GM19372 (cell line): ENCODE measurements around the gene MYCBPAP.

Experiments
- ATAC-seq: cut with Tn5 transposase; IDR thresholded peaks from one replicate; pipeline ENCODE4 v1.9.1; 2021; ENCODE audit warnings: mild to moderate bottlenecking, low read depth, moderate library complexity; ENCODE audit not compliant: unreplicated experiment

The MYCBPAP gene

DNA sequence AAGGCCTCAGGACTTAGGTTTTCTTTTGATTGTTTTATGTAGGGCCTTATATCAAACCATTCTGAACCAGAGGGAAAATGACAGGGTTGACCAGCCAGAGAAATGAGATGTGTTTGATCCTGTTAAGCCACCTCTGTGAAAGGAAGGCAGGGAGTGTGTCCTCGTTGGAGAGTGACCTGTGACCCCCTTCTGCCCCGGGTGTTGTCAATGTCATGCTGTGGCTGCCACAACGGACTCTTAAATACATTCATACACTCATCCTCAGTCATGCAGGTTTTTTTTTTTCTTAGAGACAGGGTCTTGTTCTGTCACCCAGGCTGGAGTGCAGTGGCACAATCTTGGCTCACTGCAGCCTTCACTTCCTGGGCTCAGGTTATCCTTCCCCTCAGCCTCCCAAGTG, 6.1 kb downstream of the MYCBPAP start:
- no peak for ATAC-seq

DNA sequence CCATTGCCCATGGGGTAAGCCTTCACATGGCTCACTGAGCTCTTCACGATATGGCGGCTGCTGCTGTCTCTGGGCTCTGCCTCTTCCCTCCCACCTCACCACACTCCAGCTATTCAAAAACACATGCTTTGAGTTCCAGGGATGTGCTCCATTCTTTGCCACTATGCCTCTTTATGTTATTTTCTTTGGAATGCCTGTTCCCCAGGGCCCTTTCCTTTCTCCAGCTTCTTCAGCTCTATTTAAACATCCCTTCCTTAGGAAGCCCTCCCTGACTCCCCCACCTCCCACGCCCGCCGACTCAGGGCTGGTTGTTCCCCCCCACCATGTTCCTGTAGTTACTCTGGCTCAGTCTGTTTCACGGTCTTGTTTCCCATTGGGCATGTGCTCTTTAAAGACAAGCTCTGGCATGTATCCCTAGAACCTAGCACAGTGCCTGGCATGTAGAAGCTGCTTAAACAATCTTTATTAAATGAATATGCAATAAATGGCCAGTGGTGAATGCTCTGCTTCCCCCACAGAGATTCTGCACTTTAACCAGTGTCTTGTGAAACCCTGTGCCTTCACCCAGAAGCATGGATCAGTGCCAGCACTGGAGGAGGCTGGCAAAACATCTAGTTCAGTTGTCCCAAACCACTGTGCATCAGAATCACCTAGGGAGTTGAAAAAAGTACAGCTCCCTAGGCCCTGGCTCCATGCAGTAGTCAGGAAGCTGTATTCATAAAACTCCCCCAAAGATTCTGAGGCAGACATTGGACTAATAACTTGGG, 6.9 kb downstream of the MYCBPAP start:
- no peak for ATAC-seq

DNA sequence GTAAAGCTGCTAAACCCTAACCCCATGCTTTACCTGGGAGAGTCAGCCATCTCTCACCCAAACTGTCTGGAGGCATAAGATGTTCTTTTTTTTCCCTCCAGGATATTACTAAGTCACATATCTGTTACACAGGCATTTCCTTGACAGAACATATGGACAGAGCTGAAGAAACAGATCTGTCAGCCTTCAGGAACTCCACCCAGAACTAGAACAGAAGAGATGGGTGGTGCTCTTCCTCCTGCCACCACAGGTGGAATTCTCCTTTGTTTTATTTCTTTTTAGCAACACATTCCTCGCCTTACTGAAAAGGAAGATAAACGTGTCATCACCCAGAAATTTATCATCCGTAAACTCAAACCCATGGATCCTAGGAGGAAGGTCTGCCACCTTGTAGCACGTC, 8.8 kb downstream of the MYCBPAP start:
- no peak for ATAC-seq

DNA sequence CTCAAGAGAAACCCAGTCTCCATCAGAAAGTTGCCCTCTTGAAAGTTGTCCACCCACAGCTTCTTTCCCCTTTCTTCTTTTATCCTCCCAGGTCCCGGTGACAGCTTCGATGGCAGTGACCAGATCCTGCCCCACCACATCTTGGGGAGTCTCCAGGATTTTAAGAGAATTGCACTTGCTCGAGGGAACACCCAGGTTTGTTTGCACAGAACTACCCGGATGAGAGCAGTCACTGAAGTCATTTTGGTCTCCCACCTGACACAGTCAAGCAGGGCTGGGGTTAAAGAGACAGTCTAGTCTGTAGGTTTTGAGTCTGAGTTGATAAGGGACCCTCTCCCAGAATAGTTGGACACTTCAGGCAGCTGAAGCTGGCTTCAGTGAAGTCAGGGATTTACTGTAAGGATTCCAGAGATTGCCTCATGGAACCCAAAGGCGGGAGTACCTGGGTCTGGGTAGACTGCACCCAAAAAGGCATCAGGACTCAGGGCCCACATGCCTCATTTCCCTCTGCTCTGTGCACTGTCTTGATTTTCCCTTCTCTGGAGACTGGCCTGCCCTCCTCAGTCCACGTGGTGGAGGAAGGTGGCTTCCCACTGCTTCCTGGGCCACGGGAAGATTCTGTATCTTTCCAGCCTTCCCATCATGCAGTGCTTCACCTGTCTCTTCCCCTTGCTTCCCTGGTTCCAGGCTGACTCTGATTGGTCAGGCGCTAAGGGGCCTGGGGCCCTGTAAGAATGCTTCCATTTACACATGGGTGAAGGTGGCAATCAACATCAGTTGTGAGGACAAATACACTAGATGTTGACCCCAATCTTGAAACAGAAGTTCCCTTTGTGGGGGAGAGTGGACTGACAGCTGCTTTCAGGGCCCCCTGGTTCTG, 9.5 kb downstream of the MYCBPAP start:
- ATAC-seq: no peak

DNA sequence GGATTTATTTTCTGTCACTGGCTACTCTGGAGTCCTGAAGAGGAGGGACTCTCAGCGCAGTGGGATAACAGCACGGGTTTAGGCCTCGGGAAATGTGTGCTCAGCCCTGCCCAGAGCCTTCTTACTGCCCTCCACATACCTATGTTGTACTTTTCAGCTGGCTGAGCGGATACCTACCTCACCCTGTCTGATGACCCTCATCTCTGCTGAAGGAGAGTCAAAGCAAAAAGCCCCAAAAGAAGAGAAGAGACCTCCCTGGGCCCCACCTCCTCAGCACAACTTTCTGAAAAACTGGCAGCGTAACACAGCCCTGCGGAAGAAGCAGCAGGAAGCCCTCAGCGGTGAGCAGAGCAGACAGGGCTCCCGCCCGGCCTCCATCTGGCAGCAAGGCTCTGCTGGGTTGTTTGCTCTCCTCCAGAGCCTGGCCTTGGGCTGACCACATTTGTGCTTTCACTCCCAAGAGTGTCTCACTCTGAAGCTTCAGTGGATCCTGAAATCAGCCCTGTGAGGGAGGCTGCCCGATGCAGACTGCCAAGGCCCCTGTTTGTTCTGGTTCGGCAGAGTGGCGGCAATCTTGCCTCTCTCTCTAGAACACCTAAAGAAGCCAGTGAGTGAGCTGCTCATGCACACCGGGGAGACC, 10.3 kb downstream of the MYCBPAP start:
- no peak for ATAC-seq

DNA sequence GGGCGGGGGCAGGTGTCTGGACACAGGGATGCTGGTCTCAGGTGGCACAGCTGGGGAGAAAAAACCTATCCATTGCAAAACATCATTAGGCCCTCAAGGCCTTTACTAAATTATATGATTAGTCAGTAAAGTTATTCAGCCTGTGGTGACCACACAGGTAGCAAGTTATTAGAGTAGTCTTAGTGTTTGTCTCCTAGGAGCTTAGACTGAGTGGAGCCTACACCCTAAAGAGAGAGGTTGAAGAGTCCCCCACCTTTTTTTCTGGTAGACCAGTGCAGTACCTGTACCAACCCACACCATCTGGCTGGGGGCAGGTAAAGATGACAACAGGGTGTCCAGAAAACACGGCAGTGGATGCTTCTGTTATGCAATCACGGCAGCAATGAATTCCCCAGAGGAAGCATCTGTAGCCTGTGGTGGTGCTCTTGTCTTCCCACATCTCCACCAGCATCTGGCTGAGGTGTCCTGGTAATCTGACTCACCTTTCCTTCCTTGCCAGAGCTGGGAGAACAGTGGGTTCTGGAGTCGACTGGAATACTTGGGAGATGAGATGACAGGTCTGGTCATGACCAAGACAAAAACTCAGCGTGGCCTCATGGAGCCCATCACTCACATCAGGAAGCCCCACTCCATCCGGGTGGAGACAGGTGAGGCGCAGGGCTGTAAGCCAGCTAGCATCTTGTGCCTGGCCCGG, 11.0 kb downstream of the MYCBPAP start:
- no peak for ATAC-seq

DNA sequence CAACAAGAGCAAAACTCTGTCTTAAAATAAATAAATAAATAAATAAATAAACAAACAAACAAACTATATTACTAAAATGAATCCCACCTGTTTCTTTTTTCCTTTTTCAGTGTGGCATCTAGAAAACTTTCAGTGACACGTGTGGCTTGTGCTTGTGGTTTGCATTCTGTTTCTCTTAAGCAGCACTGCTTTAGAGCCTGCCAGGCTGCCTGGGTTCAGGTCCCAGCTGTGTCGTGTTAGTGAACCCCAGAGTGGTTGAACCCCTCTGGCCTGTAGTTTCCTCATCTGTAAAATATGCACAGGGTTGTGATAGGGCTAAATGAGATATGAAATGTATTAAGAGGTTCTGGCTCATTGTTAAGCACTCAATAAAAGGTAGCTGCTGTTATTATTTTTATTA, 12.2 kb downstream of the MYCBPAP start:
- ATAC-seq: no peak

DNA sequence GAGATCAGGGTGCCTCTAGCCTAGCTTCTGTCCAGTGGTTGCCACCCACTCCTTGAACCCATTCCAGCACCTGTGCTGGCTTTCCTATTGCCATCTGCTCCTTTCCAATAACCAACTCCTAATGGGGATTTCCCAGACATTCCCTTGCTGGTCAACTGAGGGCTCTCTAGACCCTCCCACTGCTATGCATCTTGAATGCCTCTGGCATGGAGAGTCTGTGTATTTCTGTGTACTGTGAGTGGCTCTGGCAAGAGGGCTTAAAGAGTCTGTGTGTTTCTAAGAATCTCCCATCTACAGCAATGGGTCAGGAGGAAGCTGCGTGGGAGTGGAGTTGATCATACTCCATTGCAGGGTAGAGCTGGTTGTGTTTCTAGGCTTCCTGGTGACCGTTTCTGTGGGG, 13.3 kb downstream of the MYCBPAP start:
- no peak for ATAC-seq

DNA sequence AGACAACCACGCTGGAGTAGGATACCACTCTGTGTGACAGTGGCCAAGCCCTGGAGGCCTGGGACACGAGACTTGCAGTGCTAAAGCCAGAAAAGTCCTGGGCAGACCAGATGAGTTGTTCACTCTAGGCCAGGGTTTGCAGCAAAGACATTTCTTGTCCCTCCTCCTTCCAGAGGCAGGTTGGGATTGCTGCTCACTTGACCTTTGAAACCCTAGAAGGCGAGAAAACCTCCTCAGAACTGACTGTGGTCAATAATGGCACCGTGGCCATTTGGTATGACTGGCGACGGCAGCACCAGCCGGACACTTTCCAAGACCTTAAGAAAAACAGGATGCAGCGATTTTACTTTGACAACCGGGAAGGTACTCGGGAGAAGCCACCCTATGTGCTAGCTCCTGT, 14.5 kb downstream of the MYCBPAP start:
- no peak for ATAC-seq

DNA sequence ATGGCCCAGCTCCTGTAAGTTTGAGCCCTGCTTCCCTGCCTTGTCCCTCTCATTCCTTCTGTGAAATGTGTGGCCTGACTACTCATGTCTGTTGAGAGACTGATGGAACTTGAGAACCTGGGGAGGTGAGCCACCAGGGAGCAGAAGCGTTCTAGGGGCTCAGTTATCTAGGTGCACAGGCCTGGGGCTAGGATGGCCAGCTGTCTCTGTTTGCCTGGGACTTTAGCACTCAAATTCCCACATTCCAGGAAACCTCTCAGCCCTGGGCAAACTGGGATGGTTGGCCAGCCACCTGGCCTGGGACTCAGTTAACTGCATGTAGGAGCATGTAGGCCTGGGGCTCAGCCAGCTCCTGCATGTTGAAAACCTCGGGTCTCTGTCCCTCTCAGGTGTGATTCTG, 15.0 kb downstream of the MYCBPAP start:
- ATAC-seq: no peak

DNA sequence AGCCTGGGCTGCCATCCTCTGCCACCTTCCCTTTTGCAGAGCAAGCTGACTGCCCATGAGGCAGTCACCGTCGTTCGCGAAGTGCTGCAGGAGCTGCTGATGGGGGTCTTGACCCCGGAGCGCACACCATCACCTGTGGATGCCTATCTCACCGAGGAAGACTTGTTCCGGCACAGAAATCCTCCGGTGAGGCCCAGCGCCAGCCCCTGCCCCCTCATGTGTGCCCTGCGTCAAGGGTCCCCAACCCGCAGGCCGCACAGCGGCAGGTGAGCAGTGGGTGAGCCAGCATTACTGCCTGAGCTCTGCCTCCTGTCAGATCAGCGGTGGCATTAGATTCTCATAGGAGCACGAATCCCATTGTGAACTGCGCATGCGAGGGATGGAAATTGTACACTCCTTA, 16.6 kb downstream of the MYCBPAP start:
- no peak for ATAC-seq

DNA sequence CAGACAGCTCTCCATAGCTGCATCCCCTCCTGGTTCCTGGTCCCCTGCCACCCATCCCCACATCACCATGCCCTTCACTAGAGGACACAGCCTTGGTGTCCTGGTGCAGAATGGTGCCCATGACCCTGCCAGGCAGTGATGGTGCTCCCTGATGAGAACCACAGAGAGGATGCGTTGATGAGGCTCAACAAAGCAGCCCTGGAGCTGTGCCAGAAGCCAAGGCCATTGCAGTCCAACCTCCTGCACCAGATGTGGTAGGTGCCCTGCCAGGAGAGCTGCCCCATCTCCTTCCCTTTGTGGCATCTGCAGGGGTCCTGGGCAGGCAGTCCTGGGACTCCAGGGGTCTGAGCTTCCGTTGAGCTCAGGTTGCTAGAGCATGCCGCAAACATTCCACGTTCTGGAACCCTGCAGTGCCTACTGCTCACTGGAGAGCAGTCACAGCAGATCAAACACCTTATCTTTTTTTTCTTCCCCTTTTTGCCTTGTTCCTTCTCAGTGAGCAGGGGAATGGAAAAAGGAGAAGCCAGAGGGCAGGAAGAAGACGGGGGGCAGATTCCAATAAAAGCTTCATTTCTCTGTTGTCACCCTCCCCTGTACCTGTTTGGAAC, 19.0 kb downstream of the MYCBPAP start:
- no peak for ATAC-seq

DNA sequence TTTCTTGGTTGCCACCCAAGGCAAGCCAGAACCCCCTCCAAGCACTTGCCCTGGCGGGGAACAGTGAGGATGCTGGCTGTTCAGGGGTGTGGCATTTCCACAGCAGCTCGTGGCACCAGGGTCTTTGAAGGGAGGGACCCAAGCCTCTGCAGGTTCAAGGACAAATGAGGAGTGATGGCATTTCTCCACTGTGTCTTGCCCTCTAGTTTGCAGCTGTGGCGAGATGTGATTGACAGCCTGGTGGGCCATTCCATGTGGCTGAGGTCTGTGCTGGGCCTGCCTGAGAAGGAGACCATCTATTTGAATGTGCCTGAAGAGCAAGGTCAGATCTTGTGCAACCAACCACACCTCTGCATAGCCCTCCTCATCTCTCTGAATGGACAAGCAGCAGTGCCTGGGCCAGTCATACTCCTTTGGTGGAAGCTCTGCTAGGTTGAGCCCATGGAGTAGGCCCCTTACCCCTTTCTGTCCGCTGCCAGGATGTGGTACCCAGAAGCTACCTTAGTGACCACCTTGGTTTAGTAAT, 19.8 kb downstream of the MYCBPAP start:
- ATAC-seq: no peak

DNA sequence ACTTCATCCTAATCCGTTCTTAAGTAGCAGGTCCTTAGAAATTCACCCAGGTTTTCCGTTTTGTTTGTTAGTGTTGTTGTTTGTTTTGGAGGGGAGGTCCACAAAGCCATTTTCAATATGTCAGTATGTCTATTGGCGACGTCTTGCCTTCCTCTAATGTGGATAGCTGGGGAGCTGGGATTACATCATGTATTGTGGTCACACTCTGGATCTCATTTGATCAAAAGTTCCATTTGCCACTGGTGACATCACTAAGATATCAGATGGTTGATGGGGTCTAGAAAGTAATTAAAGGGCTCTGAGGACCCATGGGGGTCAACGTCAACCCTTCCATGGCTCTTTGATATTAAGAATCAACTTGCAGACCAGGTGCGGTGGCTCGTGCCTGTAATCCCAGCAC, 21.6 kb downstream of the MYCBPAP start:
- ATAC-seq: no peak

DNA sequence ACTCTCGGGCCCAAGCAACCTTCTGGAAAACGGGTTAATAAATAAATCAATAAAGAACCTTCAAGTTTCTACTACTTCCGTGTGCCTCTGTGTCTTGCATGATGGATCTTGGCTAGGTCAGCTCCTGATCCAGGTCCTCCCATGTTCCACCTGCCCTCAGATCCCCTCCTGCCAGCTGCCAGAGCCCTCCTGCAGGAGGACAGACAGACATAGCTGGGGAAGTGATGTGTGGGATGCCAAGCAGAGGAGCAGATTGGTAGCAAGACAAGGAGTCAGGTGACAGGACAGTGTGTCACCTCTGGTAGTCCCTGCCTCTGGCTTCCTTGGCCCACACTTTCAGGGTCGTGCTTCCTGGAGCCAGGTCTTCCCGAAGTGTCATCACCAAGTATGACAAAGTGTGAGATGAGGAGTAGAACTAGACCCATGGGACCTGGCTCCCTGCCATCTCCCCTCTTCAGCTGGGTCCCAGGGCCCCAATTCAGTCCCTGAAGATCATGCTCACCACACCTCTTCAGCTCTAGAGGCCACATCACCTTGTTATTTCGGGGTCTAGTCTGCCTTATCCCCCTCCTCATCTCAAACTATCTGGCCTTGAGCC, 23.3 kb downstream of the MYCBPAP start:
- no peak for ATAC-seq

DNA sequence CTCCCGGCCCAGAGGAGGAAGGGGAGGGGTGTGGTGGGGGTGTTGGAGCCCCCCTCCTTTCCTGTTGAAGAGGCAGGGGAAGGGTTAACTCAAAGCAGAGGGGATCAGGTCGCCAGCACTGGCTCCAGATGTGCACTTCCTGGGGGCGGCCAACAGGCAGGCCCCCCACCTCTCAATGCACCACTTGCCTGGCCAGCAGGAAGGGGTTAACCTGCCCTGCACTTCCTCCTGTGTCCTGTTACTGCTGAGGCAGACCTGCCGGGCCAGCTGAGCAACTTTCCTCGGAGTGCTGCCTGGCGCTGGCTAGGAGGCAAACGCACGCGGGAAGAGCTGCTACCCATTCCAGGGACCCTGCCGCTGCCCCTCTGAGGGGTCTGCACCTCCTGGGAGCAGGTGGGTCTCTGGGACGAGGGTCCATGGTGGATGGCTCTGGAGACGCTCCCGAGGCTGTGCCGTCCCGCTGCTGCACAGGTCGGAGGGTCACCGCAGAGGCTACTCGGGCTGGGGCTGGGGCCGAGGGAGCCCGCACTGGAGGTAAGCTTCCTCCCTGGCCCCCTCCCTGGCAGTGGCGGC, 24.3 kb downstream of the MYCBPAP start, which contains the start of gene EPN3:
EPN3 (plus strand) TSS at position 284 of the 573 bp plus-strand sequence. CDS start 3,822 bp downstream, outside the sequence.
- ATAC-seq: no peak

DNA sequence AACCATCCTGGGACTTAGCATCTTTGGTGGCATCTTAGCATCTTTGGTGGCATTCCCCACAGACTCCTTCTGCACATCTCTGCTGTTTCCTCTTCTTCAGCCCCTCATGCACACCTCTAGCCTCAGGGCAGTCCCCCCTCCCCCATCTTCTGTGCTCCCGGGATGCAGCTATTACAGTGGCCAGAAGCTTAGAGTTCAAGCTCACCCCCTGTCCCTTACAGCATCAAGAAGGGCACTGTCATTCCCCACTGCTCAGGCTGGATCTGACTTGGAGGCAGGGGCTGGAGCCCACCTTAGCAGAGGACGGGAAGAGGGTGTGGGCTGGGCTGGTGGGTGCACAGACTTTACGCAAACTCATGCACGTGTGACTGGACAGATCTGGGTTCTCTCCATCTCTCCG, 24.9 kb downstream of the MYCBPAP start:
- ATAC-seq: no peak

DNA sequence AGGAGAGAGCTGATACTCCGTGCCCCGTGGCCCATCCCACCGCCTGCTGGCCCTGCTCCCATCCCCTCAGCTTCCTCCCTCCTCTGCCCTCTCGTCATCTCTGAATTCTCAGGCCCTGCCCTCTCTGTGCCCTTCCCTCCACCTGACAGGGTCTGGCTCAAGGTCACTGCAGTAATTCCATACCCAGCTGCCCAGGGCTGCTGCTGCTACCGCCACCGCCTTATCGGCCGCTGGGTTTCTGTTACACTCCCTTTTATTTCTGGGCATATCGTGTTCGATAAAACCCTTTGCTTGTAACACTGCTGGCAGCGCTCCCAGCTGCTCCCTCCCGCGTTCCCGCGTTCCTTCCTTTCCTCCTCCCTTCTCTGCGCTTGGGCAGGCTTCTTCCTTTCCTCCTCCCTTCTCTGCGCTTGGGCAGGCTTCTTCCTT, 25.5 kb downstream of the MYCBPAP start:
- no peak for ATAC-seq
